ENCODE measurements around the gene BMPR1B.

BMPR1B gene

GRCh38 chr4:94918543-94918942, 160.8 kb downstream of the BMPR1B start:
- no peak for DNase-seq

GRCh38 chr4:94920369-94920768, 162.6 kb downstream of the BMPR1B start:
- DNase-seq: no peak

DNA sequence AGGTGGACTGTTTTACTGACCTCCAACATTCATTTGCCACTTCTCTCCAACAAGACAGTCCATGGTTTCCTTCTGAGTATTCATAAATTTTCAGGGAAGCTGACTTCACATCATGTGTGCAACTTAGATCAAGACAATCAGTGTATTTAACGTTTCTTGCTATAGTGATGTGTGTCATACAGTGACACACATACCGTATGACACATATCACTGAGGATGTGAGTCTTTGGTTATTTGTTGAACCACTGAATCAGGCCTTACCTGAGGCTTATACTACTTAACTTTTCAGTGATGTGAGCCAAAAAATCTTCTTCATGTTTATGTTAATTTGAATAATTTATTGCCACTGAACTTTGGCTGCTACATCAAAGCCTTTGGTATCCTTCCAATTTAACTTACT, 166.8 kb downstream of the BMPR1B start:
- no peak for DNase-seq

DNA sequence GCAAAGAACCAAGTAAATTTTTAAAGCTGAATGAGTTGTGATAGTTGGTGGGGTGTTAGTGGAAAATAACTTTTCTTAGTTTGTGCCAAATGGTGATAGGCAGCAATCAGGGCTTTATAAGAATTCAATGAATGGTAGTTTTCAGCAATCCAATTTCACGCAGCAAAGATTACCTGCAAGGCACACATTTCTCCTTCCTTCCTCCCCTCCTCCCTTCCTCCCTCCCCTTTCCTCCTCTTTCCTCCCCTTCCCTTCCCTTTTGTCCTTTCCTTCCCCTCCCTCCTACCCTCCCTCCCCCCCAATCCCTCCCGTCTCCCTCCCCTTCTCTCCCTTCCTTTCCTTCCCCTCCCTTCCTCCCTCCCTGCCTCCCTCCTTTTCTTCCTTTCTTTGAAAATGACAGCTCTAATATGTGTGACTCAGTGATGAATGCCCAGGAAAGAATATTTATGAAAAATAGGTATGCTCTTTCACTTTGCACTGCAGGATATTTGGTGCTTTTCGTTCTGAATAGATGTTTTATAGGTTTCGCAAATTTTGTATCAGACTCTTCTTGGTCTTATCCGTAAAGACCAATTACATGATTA, 168.1 kb downstream of the BMPR1B start:
- no peak for DNase-seq

- DNase-seq: no peak
These were observed 169.2 kb downstream of the BMPR1B start for GRCh38 chr4:94926936-94927335.

GRCh38 chr4:94927696-94928095, 169.9 kb downstream of the BMPR1B start:
- DNase-seq: no peak

- DNase-seq: no peak
These were observed 171.9 kb downstream of the BMPR1B start for GRCh38 chr4:94929696-94930095.

DNA sequence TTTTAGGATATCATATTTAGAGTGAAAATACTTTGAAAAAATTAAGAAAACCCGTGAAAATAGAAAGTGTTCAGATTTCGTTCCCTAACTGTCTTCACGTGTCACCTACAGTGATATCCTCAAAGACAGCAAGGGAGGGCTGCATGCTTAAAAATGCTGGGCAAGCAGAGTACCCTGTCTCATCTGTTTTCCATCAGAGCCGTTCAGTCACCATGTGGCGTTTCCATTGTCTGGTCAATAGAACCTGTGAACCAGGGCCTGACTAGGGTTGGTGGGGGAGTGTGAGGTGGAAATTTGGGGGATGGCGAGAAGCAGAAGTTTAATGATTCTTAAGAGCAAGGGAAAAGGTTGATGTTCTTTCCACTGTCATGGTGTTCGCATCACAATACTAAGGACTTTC, 173.9 kb downstream of the BMPR1B start:
- no peak for DNase-seq

DNA sequence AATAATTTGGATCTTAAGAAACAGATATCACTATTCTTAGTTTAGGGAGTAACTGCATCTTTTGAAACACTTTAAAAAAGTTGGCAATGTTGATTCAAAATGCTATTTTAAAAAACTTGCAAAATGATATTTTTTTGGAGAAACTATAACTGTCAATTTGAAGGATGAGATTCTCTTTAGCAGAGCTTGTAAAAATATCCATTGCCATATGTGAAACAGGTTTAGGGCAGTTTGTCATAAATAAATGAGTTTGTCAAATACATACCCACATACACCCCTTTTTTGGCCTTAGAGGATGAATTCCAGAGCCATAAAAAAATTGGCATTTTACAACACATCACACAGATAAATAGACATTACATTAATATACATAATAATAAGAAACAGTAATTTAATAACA, 174.6 kb downstream of the BMPR1B start:
- no peak for DNase-seq

- DNase-seq: no peak
These were observed 176.0 kb downstream of the BMPR1B start for GRCh38 chr4:94933799-94934198.

GRCh38 chr4:94934201-94934600, 176.4 kb downstream of the BMPR1B start:
- no peak for DNase-seq

DNA sequence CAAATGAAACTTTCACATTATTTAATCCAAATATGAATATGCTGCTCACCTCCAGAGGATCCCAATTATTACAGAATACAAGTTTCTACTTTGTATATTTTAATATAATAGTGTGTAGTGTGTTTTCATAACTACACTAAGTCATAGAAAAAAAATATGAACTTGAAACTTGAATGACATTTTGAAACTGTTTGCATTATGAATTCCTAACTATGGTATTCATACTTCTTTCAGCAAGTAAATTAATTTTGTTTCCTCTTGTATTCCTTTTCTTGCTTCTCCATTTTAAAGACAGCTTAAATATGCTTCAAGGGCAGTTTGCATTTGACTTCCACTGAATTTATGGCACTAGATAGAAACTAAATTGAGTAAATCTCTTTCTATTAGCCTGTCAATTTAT, 177.1 kb downstream of the BMPR1B start:
- no peak for DNase-seq

DNA sequence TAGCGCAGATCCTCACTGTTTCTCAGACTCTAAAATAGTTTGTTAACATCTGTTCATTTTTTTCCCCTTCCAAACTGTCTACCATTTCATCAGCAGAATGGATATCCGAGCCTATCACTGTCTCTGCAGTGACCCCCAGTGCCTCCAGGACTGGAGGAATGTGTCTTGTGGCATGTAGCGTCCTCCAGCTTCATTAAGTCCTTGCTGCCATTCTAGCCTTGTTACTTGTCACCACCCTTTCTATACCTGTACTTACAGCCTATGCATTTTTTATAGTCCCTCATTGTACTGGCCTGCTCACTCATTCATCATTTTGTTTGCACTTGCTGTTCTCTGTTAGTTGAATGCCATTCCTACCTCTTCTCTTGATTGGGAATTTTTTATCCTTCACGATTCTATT, 179.1 kb downstream of the BMPR1B start:
- no peak for DNase-seq

GRCh38 chr4:94939791-94940519, 182.2 kb downstream of the BMPR1B start:
- no peak for DNase-seq

GRCh38 chr4:94940520-94940908, 182.8 kb downstream of the BMPR1B start:
- DNase-seq: no peak

GRCh38 chr4:94941706-94942105, 184.0 kb downstream of the BMPR1B start:
- no peak for DNase-seq

DNA sequence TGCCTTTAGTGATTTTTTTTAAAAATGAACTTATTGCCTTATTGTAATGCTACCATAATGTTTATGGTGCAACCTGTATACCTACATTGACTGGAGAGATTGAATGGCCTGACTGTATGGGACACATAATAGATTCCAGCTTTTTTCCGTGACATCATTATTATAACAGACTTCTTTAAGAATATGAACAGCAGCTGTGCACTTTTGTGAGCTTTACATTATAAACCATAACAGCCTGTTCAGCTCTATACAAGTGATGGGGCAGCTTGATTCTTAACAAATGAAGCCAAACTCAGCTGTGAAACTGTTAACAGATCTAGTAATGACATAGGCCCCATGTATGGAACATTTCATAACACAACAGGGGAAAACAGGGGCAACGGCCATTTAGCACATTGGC, 187.0 kb downstream of the BMPR1B start:
- no peak for DNase-seq

DNA sequence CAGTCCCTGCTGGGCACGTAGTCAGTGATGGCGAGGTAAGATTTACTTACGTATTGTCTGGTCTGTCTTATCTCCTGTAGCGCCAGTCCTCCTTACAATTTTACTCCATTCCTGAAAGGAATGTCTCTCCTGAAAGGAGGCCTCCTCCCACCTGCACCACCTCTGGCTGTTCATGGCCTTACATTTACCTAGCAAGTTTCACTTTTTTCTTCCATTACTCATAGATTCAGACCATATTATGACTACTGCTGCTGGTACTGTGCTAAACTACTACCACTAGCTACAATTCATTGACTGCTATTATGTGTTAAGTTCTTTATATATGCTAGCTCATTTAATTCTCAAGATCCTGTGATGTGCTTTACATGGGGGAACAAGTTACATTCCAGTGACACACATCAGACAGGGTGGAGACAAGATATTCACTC, 189.9 kb downstream of the BMPR1B start:
- no peak for DNase-seq

- DNase-seq: no peak
These were observed 196.5 kb downstream of the BMPR1B start for GRCh38 chr4:94954251-94954650.

GRCh38 chr4:94957030-94957429, 199.3 kb downstream of the BMPR1B start:
- DNase-seq: no peak

GRCh38 chr4:94959307-94959706, 201.6 kb downstream of the BMPR1B start:
- no peak for DNase-seq

- no peak for DNase-seq
These were observed 203.0 kb downstream of the BMPR1B start for GRCh38 chr4:94960708-94961107.

DNA sequence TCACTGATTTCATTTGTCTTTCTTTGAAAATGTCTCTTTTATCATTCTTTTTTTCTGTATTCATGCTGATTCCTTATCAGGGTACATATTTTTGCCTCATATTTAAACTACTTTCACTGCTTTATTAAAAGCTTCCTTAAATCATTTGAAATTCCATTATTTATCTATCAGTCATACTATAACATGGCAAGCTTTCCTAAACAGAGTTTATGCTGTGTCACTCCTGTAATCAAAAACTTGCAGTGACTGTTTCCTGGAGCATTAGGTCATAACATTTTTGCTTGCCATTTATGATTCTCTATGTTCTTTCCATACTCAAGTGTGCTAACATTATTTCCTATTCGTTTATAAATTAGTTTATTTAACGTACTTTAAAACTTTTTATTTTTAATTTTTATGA, 203.7 kb downstream of the BMPR1B start:
- DNase-seq: no peak

- DNase-seq: no peak
These were observed 204.7 kb downstream of the BMPR1B start for GRCh38 chr4:94962484-94962883.

- DNase-seq: no peak
These were observed 208.1 kb downstream of the BMPR1B start for GRCh38 chr4:94965852-94966251.

Data from T1000 (cell line).